ENCODE results near the gene DYNC1I1. TPM values are rescaled to one million over a fixed set of nuclear protein-coding genes. Genes with fewer than 3 reads are reported as not detected.

Gene DYNC1I1
- total RNA-seq, 1 experiment from 2014 or later, result 3.2 TPM

GRCh38 chr7:95766657-95767056 lies 5.7 kb upstream of the DYNC1I1 start:
- Histone ChIP-seq H3K27me3 (ENCODE audit: insufficient read depth, low read length) (no peaks in the 10 kb centered on the region), H2BK15ac (ENCODE audit: low read depth, low read length) (no peak overlapping the region), H3K4ac (ENCODE audit: low read depth, low read length) (no peak overlapping the region), H3K4me1 (ENCODE audit: insufficient read depth, low read length) (no peaks in the 10 kb centered on the region), H4K8ac (replicated peaks; ENCODE audit: insufficient read length, low read depth, low read length) (no peak overlapping the region), H2BK20ac (ENCODE audit: low read depth, low read length, poor library complexity, severe bottlenecking) (no peak overlapping the region), H3K79me1 (ENCODE audit: insufficient read depth, low read depth, low read length, poor library complexity, severe bottlenecking) (no peaks in the 10 kb centered on the region), H2AFZ (ENCODE audit: low read length) (no peak overlapping the region), H3K14ac (ENCODE audit: insufficient read depth, low read length) (no peak overlapping the region), H3K4me2 (ENCODE audit: insufficient read depth, insufficient read length, low read length) (no peak overlapping the region), H4K5ac (ENCODE audit: insufficient read length, low read depth, low read length) (no peak overlapping the region), H3K79me2 (ENCODE audit: insufficient read depth, low read length) (no peaks in the 10 kb centered on the region), H3K56ac (ENCODE audit: insufficient read length, low read depth, low read length) (no peak overlapping the region), H2AK5ac (ENCODE audit: insufficient read length, low read length) (no peak overlapping the region), H3K23ac (ENCODE audit: insufficient read length, low read depth, low read length) (no peak overlapping the region), H2BK5ac (ENCODE audit: insufficient read length, low read length) (no peak overlapping the region), H2BK12ac (ENCODE audit: insufficient read length, low read depth, low read length) (no peak overlapping the region), H3K18ac (ENCODE audit: insufficient read length, low read depth, low read length) (no peak overlapping the region), H3K9me3 (ENCODE audit: control insufficient read depth, low read depth, low read length) (no peaks in the 10 kb centered on the region), H4K91ac (ENCODE audit: insufficient read length, low read depth, low read length) (no peak overlapping the region), H2BK120ac (ENCODE audit: low read depth, low read length, poor library complexity, severe bottlenecking) (no peak overlapping the region), H3K9ac (ENCODE audit: extremely low read depth, insufficient read length, low read length) (no peak overlapping the region), H3K27ac (ENCODE audit: insufficient read length, low read depth, low read length) (no peak overlapping the region), H3K23me2 (ENCODE audit: insufficient read length, low read depth, low read length, poor library complexity, severe bottlenecking) (no peaks in the 10 kb centered on the region), H4K20me1 (ENCODE audit: control insufficient read depth, insufficient read depth, insufficient read length) (no peaks in the 10 kb centered on the region), H3T11ph (ENCODE audit: low read length) (no peak overlapping the region)
- Mint-ChIP-seq H3K9me3 (no peaks in the 10 kb centered on the region), H3K27me3 (ENCODE audit: low read depth) (peaks cover 11% of the 10 kb centered on the region), H3K36me3 (ENCODE audit: insufficient read depth in 1 of 3, low read depth in 3 of 3) (no peaks in the 10 kb centered on the region; a peak in 1 of 7 replicates), H3K4me3 (no peak overlapping the region), H3K27ac (no peak overlapping the region), H3K4me1 (no peaks in the 10 kb centered on the region)
- DNase-seq, result no peak
- TF ChIP-seq CTCF (conservative IDR thresholded peaks at IDR 0.05), result no peak
- no CpG with 5 or more reads among the region's 1 CpG for WGBS (ENCODE audit: extremely low coverage, insufficient read length, low lambda C conversion rate)
